Calu3 (cell line): Measurements from ENCODE around the gene VSTM2B. TPM values are rescaled to one million over a fixed set of nuclear protein-coding genes. Genes with fewer than 3 reads are reported as not detected.

Source experiments
- BruUV-seq: library from RNA; stranded (reverse); fragments of 400-500 nt; replicated peaks from 2 replicates; lab custom pipeline; 2021; lab: Mats Ljungman, UMichigan
- CTCF ChIA-PET: fragments of 300-600 bp; sonication (Branson Sonifier 250); formaldehyde crosslinking; loops from one replicate; lab custom pipeline; 2022; ENCODE audit warnings: antibody characterized with exemption; lab: Charles Lee
- DNase-seq: peaks from one replicate; pipeline ENCODE4 v3.0.0; 2022
- H3K27ac Mint-ChIP-seq: one replicate; pipeline ENCODE4 v1.8.0; 2022; ENCODE audit warnings: mixed read lengths; ENCODE audit not compliant: unreplicated experiment
- H3K27me3 Mint-ChIP-seq: one replicate; pipeline ENCODE4 v1.8.0; 2022; ENCODE audit warnings: mixed read lengths; ENCODE audit not compliant: unreplicated experiment
- H3K36me3 Mint-ChIP-seq: one replicate; pipeline ENCODE4 v1.8.0; 2022; ENCODE audit warnings: mild to moderate bottlenecking, moderate library complexity, mixed read lengths; ENCODE audit not compliant: insufficient read depth, unreplicated experiment
- H3K4me1 Mint-ChIP-seq: one replicate; pipeline ENCODE4 v1.8.0; 2022; ENCODE audit warnings: mild to moderate bottlenecking, low read depth, mixed read lengths; ENCODE audit not compliant: unreplicated experiment
- H3K4me3 Mint-ChIP-seq: one replicate; pipeline ENCODE4 v1.8.0; 2022; ENCODE audit warnings: mild to moderate bottlenecking, low read depth, moderate library complexity, mixed read lengths; ENCODE audit not compliant: unreplicated experiment
- H3K9me3 Mint-ChIP-seq: one replicate; pipeline ENCODE4 v1.8.0; 2022; ENCODE audit warnings: low read depth, mixed read lengths; ENCODE audit not compliant: unreplicated experiment
- CTCF ChIP-seq: fragments of 200-600 bp; IDR thresholded peaks from one replicate; pipeline ENCODE4 v1.8.0; 2022; ENCODE audit warnings: antibody characterized with exemption; ENCODE audit not compliant: unreplicated experiment
- intact Hi-C: fragments of 100-400 bp; cut with micrococcal nuclease; formaldehyde crosslinking; loops from one replicate; pipeline ENCODE4 v1.10.0; 2022; ENCODE audit not compliant: unreplicated experiment
- total RNA-seq: library from RNA; stranded (reverse); gene quantifications from 2 replicates; pipeline ENCODE4 v1.2.3, GENCODE V29; 2022

The VSTM2B gene
- total RNA-seq, 1 experiment from 2014 or later: not detected

GRCh38 chr19:29521291-29522075 lies 4.3 kb upstream of the VSTM2B start:
- no peak for DNase-seq
- BruUV-seq: no TSS peak
- intact Hi-C loops: no loop called here
- no peak overlapping the region for H3K27ac Mint-ChIP-seq
- H3K9me3 Mint-ChIP-seq: no peaks in the 10 kb centered on the region
- no peaks in the 10 kb centered on the region for H3K4me1 Mint-ChIP-seq
- TF ChIP-seq CTCF: no peak
- H3K27me3 Mint-ChIP-seq: peaks cover 53% of the 10 kb centered on the region
- CTCF ChIA-PET: interaction anchor here (0.6 kb wide), 1 partner anchor 1025 kb away, joined by 4 read pairs; no protein-coding TSS in a partner anchor
- H3K4me3 Mint-ChIP-seq: no peak overlapping the region
- H3K36me3 Mint-ChIP-seq: no peaks in the 10 kb centered on the region

GRCh38 chr19:29523568-29523967 lies 2.2 kb upstream of the VSTM2B start:
- intact Hi-C loops: no loop called here
- no peaks in the 10 kb centered on the region for H3K36me3 Mint-ChIP-seq
- no peaks in the 10 kb centered on the region for H3K4me1 Mint-ChIP-seq
- H3K9me3 Mint-ChIP-seq: no peaks in the 10 kb centered on the region
- H3K4me3 Mint-ChIP-seq: no peak overlapping the region
- no peak for TF ChIP-seq CTCF
- H3K27me3 Mint-ChIP-seq: peaks cover 50% of the 10 kb centered on the region
- no TSS peak for BruUV-seq
- no peak overlapping the region for H3K27ac Mint-ChIP-seq
- DNase-seq: no peak
- CTCF ChIA-PET: no interaction called here

GRCh38 chr19:29524201-29524911 lies 1.4 kb upstream of the VSTM2B start:
- CTCF ChIA-PET: no interaction called here
- H3K4me1 Mint-ChIP-seq: no peaks in the 10 kb centered on the region
- peaks cover 50% of the 10 kb centered on the region for H3K27me3 Mint-ChIP-seq
- H3K36me3 Mint-ChIP-seq: peaks cover 4% of the 10 kb centered on the region
- BruUV-seq: no TSS peak
- no peak overlapping the region for H3K27ac Mint-ChIP-seq
- intact Hi-C loops: no loop called here
- no peak for DNase-seq
- no peaks in the 10 kb centered on the region for H3K9me3 Mint-ChIP-seq
- no peak for TF ChIP-seq CTCF
- no peak overlapping the region for H3K4me3 Mint-ChIP-seq

GRCh38 chr19:29524912-29525831 lies 622 bp upstream of the VSTM2B start:
- no peak for DNase-seq
- H3K9me3 Mint-ChIP-seq: no peaks in the 10 kb centered on the region
- CTCF ChIA-PET: no interaction called here
- H3K27me3 Mint-ChIP-seq: peaks cover 47% of the 10 kb centered on the region
- H3K36me3 Mint-ChIP-seq: peaks cover 4% of the 10 kb centered on the region
- no peak overlapping the region for H3K27ac Mint-ChIP-seq
- intact Hi-C loops: no loop called here
- BruUV-seq: no TSS peak
- TF ChIP-seq CTCF: no peak
- no peak overlapping the region for H3K4me3 Mint-ChIP-seq
- no peaks in the 10 kb centered on the region for H3K4me1 Mint-ChIP-seq
